Peyer's patch (tissue), 4 donors: ENCODE measurements around the gene ZNRF1.

ENCODE experiments used
- POLR2A ChIP-seq, 2 donors: fragments of 450-650 bp; IDR thresholded peaks; one replicate each; pipeline ENCODE4 v1.5.1; 2017; ENCODE audit warnings: antibody characterized with exemption in 2 of 2, mild to moderate bottlenecking in 2 of 2, moderate library complexity in 2 of 2
- TF ChIP-seq, protein P1 (sequence below), 6 experiments: fragments of 450-650 bp in 4 of 6; fragments of 200-600 bp in 2 of 6; sonication (generic) in 1 of 6; IDR thresholded peaks; one replicate each; pipeline ENCODE4 v1.5.1; 2017 to 2019; ENCODE audit warnings: antibody characterized with exemption in 6 of 6, mild to moderate bottlenecking in 3 of 6, moderate library complexity in 1 of 6

DNA sequence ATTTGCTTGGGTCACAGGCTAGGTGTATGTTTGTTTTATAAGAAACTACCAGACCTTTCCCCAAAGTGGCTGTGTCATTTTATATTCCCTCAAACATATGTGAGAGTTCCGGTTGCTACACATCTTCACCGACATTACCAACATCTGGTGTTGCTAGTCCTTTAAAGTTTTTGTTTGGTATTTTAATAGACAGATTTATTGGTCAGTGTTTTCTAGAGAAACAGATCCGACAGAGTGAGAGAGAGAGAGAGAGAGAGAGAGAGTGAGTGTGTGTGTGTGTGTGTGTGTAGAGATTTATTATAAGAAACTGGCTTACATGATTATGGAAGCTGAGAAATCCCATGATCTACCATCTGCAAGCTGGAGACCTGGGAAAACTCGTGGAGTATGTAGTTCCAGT, 86.7 kb downstream of the ZNRF1 start:
- TF ChIP-seq POLR2A (IDR thresholded peaks at IDR 0.05) = no peak
- TF ChIP-seq, protein P1, sequence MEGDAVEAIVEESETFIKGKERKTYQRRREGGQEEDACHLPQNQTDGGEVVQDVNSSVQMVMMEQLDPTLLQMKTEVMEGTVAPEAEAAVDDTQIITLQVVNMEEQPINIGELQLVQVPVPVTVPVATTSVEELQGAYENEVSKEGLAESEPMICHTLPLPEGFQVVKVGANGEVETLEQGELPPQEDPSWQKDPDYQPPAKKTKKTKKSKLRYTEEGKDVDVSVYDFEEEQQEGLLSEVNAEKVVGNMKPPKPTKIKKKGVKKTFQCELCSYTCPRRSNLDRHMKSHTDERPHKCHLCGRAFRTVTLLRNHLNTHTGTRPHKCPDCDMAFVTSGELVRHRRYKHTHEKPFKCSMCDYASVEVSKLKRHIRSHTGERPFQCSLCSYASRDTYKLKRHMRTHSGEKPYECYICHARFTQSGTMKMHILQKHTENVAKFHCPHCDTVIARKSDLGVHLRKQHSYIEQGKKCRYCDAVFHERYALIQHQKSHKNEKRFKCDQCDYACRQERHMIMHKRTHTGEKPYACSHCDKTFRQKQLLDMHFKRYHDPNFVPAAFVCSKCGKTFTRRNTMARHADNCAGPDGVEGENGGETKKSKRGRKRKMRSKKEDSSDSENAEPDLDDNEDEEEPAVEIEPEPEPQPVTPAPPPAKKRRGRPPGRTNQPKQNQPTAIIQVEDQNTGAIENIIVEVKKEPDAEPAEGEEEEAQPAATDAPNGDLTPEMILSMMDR (IDR thresholded peaks at IDR 0.05) = no peak
